NCI-H2227 treated with DMSO at 0.1 percent for 48 hours (cell line): ENCODE results near the gene PRMT3.
"Not testable (repeated sequence)": the region's sequence is repeated elsewhere in the genome, so short reads cannot be mapped to it uniquely, and the experiment has no call there.

ENCODE experiments used
- DNase-seq: peaks from one replicate; lab custom pipeline; 2025; lab: John Stamatoyannopoulos, UW

Gene PRMT3

DNA sequence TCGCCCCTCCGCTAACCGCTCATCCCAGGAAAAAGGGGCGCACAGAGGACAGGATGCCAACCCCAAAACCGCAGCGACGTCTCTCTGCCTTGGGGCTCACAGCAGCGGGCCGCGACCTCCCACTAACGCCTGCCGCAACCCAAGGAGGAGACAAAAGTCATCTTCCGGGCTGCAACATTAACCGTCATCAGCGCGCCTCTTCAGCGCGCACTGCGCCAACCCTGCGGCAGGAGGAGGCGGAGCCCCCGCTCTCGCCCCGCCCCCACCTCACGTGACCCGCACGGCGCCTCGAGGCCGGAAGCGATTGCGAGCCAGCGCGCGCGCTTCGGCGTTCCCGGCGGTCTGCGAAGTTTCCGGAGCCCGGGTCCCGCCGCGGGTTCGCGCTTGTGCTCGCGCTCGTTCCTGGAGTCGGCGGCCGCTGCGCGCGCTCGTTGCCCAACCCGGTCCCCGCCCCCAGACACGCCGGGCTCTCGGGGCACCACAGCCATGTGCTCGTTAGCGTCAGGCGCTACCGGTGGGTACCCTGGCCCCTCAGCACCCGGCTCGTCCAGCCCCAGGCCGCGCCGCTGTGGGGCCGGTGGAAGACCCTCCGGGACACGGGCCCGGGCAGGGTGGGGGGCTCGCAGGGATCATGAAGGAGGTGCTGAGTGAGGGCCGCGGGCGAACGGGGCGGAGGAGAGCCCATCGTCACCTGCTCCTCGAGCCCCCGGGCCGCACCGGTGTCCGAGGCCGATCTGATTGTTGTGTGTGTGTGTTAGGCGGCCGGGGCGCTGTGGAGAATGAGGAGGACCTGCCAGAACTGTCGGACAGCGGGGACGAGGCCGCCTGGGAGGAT, at the start of gene PRMT3:
TSS of gene PRMT3 (plus strand) at position 456 of the 835 bp plus-strand sequence. CDS start at position 487, 31 bp downstream.
- DNase-seq = peak; percentile 95

DNA sequence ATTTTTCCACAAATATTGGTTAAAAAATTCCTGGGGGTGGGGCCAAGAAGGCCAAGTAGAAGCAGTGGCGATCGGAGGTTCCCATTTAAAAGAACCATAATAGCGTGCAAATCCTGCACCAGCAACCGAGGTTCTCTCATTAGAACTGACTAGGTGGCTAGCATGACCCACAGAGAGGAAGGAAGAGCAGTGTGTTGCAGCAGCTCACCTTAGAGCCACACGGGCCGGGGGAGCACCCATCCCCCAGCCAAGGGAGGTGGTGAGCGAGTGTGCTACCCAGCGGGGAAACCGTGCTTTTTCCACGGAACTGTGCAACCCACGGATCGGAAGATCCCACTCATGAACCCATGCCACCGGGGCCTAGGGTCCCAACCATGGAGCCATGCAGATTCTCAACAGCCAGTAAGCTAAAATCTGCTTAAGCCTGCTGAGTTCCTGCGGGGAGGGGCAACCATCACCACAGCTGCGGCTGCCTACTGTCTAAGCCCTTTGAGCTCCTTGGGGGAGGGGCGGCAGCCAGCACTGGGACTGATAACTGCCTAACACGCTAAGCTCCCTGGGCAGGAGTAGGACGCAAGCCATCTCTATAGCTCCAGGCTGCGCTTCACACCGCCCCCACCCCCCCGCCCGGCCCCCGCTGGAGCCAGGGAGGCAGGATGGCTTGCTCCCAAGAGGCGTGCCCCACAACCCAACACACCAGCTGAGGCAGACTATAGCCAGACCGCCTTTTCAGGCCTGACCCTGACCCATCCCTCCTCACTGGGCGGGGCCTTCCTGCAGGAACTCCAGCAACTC, 45.0 kb upstream of the PRMT3 start:
- peak; percentile 25 for DNase-seq

- no peak for DNase-seq
Measured at GRCh38 chr11:20351136-20351535, 36.4 kb upstream of the PRMT3 start.

DNA sequence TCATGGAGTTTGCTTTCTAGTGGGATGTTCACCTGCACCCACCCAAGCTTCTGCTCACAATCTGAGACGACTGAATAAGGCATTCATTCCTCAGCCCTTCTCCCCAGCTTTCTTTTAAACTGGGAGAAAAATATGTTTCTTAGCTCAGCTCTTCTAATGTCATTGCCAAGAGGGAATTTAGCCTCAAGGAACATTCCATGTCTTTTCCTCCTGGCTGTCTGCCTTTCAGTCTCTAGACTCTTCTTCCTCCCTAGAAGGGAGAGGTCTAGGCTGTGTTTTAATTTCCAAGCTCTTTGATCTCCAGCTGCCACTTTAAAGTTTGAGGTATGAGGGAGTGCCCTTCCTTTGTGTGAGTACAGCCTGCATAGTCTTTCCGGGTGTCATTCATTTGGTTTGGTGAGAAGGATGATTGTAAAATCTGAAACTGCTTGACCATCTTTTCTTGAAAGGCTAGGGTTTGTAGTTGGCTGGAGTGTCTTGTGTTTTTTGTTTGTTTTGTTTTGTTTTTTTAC, 35.7 kb upstream of the PRMT3 start:
- DNase-seq = no peak

- peak; percentile 56 for DNase-seq
Measured at GRCh38 chr11:20353829-20354434, 33.6 kb upstream of the PRMT3 start.

GRCh38 chr11:20355221-20356219, 32.0 kb upstream of the PRMT3 start:
- peak; percentile 16 for DNase-seq

- no peak for DNase-seq
Measured at GRCh38 chr11:20357150-20357549, 30.4 kb upstream of the PRMT3 start.

DNA sequence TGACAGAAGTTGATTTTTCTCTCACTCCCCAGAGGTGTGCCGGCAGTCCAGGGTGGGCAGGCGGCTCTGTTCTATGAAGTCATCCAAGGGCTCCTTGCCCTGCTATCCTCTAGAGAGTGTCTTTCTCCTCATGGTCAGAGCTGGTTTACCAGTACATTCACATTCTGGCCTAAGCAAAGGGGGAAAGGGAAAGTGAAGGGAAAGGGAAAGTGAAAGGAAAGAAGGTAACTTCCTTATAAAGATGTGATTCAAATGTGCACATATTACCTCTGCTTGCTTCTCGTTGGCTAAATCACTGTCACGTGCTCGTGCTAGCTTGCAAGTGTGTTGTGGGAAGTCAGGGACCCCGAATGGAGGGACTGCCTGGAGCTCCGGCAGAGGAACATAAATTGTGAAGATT, 26.9 kb upstream of the PRMT3 start:
- no peak for DNase-seq

GRCh38 chr11:20362481-20362880, 25.0 kb upstream of the PRMT3 start:
- DNase-seq = no peak

DNA sequence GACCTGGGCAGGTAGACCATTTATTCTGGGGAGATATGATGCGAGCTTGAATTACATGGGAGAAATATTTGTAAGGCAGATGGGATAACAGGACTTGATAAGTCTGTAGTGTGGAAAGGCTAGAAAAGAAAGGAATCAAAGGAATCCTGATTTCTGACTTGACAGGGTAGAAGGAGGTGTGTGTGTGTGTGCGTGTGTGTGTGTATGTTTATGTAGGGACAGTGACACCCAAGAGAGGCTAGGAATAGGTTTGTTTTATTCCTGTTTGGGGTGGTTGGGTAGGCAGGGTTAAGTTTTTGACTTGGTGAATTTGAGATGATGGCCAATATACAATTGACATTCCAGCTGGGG, 24.4 kb upstream of the PRMT3 start:
- DNase-seq = no peak

- DNase-seq = peak; percentile 48
Measured at GRCh38 chr11:20363500-20364340, 23.8 kb upstream of the PRMT3 start, which contains the start of gene HTATIP2. HTATIP2 (plus strand) TSS chr11:20363714; CDS start chr11:20364238, 524 bp downstream.

DNA sequence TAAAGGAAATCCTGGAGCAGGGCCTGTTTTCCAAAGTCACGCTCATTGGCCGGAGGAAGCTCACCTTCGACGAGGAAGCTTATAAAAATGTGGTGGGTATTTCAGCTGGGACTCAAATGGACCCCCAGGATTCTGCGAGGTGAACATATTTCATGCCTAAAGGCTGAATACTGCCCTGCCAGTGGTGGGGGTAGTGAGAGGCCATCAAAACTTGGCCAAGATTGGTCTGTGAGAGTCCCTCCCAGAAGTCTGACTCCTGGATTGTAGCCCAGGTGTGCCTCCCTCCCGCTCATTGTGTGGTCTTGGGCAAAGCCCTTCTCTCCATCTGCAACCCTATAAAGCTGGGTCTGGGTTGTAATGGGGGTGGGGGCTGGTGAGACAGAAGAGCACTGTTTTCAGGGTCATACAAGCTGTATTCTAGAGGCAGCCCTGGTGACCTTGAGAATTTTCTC, 23.1 kb upstream of the PRMT3 start:
- DNase-seq = no peak

- not testable (repeated sequence) for DNase-seq
Measured at GRCh38 chr11:20365465-20365864, 22.1 kb upstream of the PRMT3 start.

- DNase-seq = no peak
Measured at GRCh38 chr11:20367313-20367948, 20.1 kb upstream of the PRMT3 start.

DNA sequence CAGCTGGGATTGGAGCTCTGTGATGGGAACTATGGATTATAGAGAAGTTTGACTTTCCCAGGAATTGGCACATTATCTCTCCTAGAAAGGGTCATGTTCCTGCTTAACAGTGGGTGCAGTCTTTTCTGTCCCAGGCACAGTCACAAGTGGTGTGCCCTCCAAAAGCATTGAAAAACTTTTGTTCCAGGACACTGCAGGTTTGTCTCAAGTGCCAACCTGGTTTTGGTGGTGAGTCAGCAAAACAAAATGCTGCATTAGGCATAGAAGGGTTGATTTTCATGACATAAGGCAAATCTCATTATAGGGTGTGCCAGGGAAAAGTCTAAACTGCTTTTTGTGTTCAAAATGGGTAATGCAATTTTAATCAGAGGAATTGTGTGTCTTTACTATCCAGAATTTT, 19.1 kb upstream of the PRMT3 start:
- no peak for DNase-seq

GRCh38 chr11:20369826-20370225, 17.7 kb upstream of the PRMT3 start:
- no peak for DNase-seq

GRCh38 chr11:20372081-20372626, 15.4 kb upstream of the PRMT3 start:
- no peak for DNase-seq

GRCh38 chr11:20373147-20373546, 14.4 kb upstream of the PRMT3 start:
- DNase-seq = no peak

DNA sequence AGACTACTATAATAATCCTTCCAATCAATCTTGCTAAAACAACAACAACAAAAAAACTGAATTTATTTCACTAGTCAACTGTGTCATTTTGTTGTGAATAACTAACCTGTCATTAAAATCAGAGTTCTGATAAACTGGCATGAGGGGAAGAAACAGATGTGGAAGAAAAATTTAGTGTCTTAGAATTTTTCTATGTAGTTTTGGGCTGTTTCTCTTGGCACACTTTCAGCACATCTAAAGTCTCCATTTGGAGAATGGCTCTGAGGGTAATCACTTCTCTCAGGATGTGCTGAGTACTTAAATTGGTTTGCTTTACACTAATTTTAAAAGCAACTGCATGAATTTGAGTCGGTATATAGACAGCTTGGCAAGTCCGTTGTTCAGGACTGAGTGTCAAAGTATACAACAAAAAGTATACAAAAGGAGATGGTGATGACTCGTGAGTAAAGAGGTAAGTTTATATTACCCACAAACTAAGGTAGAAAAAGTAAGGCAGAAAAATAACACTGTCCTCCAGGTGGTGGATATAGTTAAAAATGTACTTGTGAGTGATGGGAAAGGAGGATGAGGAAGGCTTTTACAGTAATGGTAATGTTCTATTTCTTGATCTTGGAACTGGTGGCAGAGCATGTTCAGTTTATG, 13.8 kb upstream of the PRMT3 start:
- DNase-seq = no peak
